Activated T-helper 2 cell treated with anti-CD3 and anti-CD28 coated beads, Interferon-gamma antibody, Interleukin-2, Interleukin-4, amounts not matched to agents 10 μg/mL and 5 μg/mL and 100 μg/mL, durations not matched to agents 14 hours and 24 hours and 36 hours (primary cell): ENCODE data around the gene OR6M1. TPM values are rescaled to one million over a fixed set of nuclear protein-coding genes. Genes with fewer than 3 reads are reported as not detected.
A peak's percentile ranks its signal among the peaks of the same experiment; 100 is the strongest.

Source experiments
- DNase-seq: peaks from one replicate; pipeline ENCODE4 v3.0.0; 2021; ENCODE audit warnings: low spot score
- H3K27ac Mint-ChIP-seq: one replicate; pipeline ENCODE4 v1.8.0; 2021; ENCODE audit warnings: mixed read lengths
- H3K27me3 Mint-ChIP-seq: one replicate; pipeline ENCODE4 v1.8.0; 2021; ENCODE audit warnings: low read depth, mixed read lengths
- H3K36me3 Mint-ChIP-seq: one replicate; pipeline ENCODE4 v1.8.0; 2021; ENCODE audit warnings: low read depth, mixed read lengths
- H3K4me1 Mint-ChIP-seq: one replicate; pipeline ENCODE4 v1.8.0; 2021; ENCODE audit warnings: low read depth, mixed read lengths
- H3K4me3 Mint-ChIP-seq: one replicate; pipeline ENCODE4 v1.8.0; 2021; ENCODE audit warnings: low read depth, mild to moderate bottlenecking, moderate library complexity, mixed read lengths
- H3K9me3 Mint-ChIP-seq: one replicate; pipeline ENCODE4 v1.8.0; 2021; ENCODE audit warnings: mixed read lengths
- intact Hi-C: fragments of 100-400 bp; cut with micrococcal nuclease; formaldehyde crosslinking; loops from one replicate; pipeline ENCODE4 v1.15.1; 2023
- total RNA-seq: library from RNA; stranded (reverse); gene quantifications from 2 replicates; pipeline ENCODE4 v1.2.3, GENCODE V29; 2022

OR6M1 gene
- not detected in 2 replicates for total RNA-seq

DNA sequence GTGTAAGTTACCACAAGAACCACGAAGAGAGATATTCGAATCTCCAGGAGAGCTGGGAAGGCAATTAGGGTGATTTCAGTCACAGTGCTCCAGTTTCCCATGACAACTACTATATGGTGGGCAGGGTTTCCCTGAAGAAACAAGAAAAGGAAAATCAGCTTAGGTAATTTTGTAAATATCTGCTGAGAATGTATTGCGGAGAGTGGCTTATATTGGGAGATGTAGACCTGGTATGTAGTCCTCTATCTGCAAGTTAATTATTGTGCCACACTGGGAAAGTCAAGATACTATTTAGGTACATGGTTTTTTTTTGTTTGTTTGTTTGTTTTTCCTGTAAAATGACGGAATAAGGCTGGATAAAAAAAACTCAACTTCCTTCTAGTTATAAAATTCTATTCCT is at the start of gene OR6M1:
Gene OR6M1, minus strand, starts transcription at position 101 of the 400 bp plus-strand sequence. Its CDS starts 0 bp downstream, at position 101.
- no peak within 1 kb of the TSS for H3K27ac Mint-ChIP-seq
- no peaks in the 10 kb centered on the region for H3K9me3 Mint-ChIP-seq
- no peak within 1 kb of the TSS for H3K4me3 Mint-ChIP-seq
- H3K36me3 Mint-ChIP-seq, result no peaks in the 10 kb centered on the region
- intact Hi-C loops, result no loop called here
- no peak for DNase-seq
- peaks cover 15% of the 10 kb centered on the region for H3K27me3 Mint-ChIP-seq
- peaks cover 5% of the 10 kb centered on the region for H3K4me1 Mint-ChIP-seq

DNA sequence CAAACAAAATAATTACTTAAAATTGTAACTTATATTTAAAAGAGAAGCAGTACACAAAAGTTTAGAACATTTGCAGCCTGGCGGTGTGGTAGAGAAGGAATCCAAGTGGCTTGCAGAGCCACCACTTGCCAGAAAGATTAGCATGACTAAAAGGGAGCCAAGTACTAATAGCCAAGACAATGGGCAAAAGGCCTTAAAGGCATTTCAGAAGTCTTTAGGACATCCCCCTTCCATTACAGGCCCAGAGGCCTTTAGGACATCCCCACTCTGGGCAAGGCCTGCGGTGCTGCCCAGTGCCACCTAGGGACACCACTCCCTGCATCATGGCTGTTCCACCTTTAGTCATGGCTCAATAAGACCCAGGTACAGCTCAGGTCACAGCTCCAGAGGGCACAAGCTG is 46.9 kb upstream of the OR6M1 start:
- no peak overlapping the region for H3K27ac Mint-ChIP-seq
- no peaks in the 10 kb centered on the region for H3K9me3 Mint-ChIP-seq
- no peak for DNase-seq
- no peaks in the 10 kb centered on the region for H3K4me1 Mint-ChIP-seq
- H3K27me3 Mint-ChIP-seq, result peaks cover 2% of the 10 kb centered on the region
- no peaks in the 10 kb centered on the region for H3K36me3 Mint-ChIP-seq
- intact Hi-C loops, result no loop called here
- H3K4me3 Mint-ChIP-seq, result no peak overlapping the region

DNA sequence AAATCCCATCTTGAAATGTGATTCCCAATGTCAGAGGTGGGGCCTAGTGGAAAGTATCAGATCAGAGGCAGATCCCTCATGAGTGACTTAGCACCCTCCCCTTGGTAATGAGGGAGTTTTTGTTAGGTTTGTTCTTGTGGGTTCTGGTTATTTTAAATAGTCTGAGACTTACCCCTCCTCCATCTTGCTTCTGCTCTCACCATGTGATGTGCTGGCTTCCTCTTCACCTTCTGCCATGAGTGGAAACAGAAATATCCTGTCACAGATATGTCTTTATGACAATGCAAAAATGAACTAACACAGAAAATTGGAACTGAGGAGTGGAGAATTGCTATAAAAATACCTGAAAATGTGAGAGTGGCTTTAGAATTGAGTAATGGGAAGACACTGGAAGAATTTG is 46.2 kb upstream of the OR6M1 start:
- intact Hi-C loops, result no loop called here
- H3K27me3 Mint-ChIP-seq, result peaks cover 2% of the 10 kb centered on the region
- no peaks in the 10 kb centered on the region for H3K4me1 Mint-ChIP-seq
- H3K9me3 Mint-ChIP-seq, result no peaks in the 10 kb centered on the region
- DNase-seq, result no peak
- no peak overlapping the region for H3K4me3 Mint-ChIP-seq
- no peaks in the 10 kb centered on the region for H3K36me3 Mint-ChIP-seq
- no peak overlapping the region for H3K27ac Mint-ChIP-seq

- Mint-ChIP-seq H3K4me3 (no peak overlapping the region), H3K27ac (no peak overlapping the region), H3K4me1 (no peaks in the 10 kb centered on the region), H3K27me3 (peaks cover 8% of the 10 kb centered on the region), H3K36me3 (no peaks in the 10 kb centered on the region), H3K9me3 (no peaks in the 10 kb centered on the region)
- no peak for DNase-seq
- intact Hi-C loops, result no loop called here
Measured at GRCh38 chr11:123851110-123851509, 45.0 kb upstream of the OR6M1 start.

DNA sequence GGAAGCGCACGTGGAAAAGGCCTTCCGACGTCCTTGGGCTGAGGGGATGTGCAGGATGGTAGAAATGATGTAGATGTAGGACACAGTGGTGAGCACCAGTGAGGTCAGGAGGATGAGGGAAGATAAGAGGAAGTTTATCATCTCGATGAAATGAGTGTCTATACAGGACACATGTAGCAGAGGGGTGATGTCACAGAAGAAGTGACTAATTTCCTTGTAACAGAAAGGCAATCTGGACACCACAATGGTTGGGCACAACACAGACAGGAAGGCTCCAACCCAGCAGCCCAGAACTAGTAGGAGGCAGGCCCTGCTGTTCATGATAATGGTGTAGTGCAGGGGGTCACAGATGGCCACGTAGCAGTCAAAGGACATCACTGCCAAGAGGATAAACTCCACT is 35.0 kb upstream of the OR6M1 start:
- intact Hi-C loops, result loop anchor here (2.0 kb wide), 1 partner anchor 86 kb away; the partner anchor contains the start of gene OR6X1
- peaks cover 7% of the 10 kb centered on the region for H3K4me1 Mint-ChIP-seq
- no peak for DNase-seq

GRCh38 chr11:123839131-123839530 is 33.0 kb upstream of the OR6M1 start:
- peaks cover 2% of the 10 kb centered on the region for H3K27me3 Mint-ChIP-seq
- no peak for DNase-seq
- no peaks in the 10 kb centered on the region for H3K36me3 Mint-ChIP-seq
- H3K27ac Mint-ChIP-seq, result no peak overlapping the region
- intact Hi-C loops, result no loop called here
- H3K9me3 Mint-ChIP-seq, result no peaks in the 10 kb centered on the region
- peaks cover 7% of the 10 kb centered on the region for H3K4me1 Mint-ChIP-seq
- H3K4me3 Mint-ChIP-seq, result no peak overlapping the region

More for the DNA sequence above, 35.0 kb upstream of the OR6M1 start:
- H3K27ac Mint-ChIP-seq, result peak overlapping the region; percentile 41
- no peaks in the 10 kb centered on the region for H3K36me3 Mint-ChIP-seq
- H3K9me3 Mint-ChIP-seq, result no peaks in the 10 kb centered on the region
- no peak overlapping the region for H3K4me3 Mint-ChIP-seq
- peaks cover 11% of the 10 kb centered on the region for H3K27me3 Mint-ChIP-seq

DNA sequence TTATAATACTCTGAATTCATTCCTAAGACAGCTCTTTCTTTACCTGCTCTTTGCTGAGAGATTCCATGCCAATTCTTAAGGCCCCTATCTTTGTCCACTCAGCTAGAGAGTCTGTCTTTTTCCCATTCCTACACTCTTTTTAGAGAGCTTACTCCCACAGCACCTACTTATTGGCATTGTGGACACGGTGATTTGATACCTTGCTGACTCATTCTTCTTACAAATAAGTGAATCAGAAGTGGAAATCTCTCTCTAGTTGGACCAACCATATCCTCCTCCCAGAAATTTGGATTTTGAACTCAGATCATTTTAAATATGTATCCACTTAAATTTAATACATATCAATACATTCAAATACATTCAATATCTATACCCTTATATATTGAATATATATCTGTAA is 32.5 kb upstream of the OR6M1 start:
- Mint-ChIP-seq H3K27ac (no peak overlapping the region), H3K4me1 (peaks cover 7% of the 10 kb centered on the region), H3K36me3 (no peaks in the 10 kb centered on the region), H3K9me3 (no peaks in the 10 kb centered on the region), H3K4me3 (no peak overlapping the region), H3K27me3 (no peaks in the 10 kb centered on the region)
- no peak for DNase-seq
- intact Hi-C loops, result no loop called here

- no peak for DNase-seq
- no peaks in the 10 kb centered on the region for H3K27me3 Mint-ChIP-seq
- intact Hi-C loops, result no loop called here
- no peaks in the 10 kb centered on the region for H3K9me3 Mint-ChIP-seq
- H3K36me3 Mint-ChIP-seq, result no peaks in the 10 kb centered on the region
- H3K4me3 Mint-ChIP-seq, result no peak overlapping the region
- H3K4me1 Mint-ChIP-seq, result peaks cover 7% of the 10 kb centered on the region
- no peak overlapping the region for H3K27ac Mint-ChIP-seq
Measured at GRCh38 chr11:123838199-123838598, 32.0 kb upstream of the OR6M1 start.

DNA sequence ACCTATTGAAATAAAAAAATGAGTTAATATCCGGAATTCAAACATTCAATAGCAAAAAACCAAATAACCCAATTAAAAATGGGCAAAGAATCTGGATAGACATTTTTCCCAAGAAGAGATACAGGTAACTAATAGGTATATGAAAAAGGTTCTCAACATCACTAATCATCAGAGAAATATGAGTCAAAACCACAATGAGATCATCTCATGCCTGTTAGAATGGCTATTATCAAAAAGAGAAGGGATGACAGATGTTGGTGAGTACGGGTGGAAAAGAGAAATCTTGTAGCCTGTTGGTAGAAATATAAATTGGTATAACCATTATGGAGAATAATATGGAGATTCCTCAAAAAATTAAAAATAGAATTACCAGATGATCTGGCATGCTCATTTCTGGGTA is 26.9 kb upstream of the OR6M1 start:
- Mint-ChIP-seq H3K9me3 (no peaks in the 10 kb centered on the region), H3K4me3 (no peak overlapping the region), H3K36me3 (no peaks in the 10 kb centered on the region), H3K27ac (no peak overlapping the region), H3K4me1 (no peaks in the 10 kb centered on the region), H3K27me3 (peaks cover 2% of the 10 kb centered on the region)
- DNase-seq, result no peak
- intact Hi-C loops, result no loop called here

GRCh38 chr11:123829745-123830144 is 23.6 kb upstream of the OR6M1 start:
- H3K4me1 Mint-ChIP-seq, result no peaks in the 10 kb centered on the region
- H3K27me3 Mint-ChIP-seq, result peaks cover 2% of the 10 kb centered on the region
- H3K4me3 Mint-ChIP-seq, result no peak overlapping the region
- no peak for DNase-seq
- intact Hi-C loops, result no loop called here
- H3K9me3 Mint-ChIP-seq, result no peaks in the 10 kb centered on the region
- no peaks in the 10 kb centered on the region for H3K36me3 Mint-ChIP-seq
- H3K27ac Mint-ChIP-seq, result no peak overlapping the region

GRCh38 chr11:123822599-123822998 is 16.4 kb upstream of the OR6M1 start:
- intact Hi-C loops, result no loop called here
- H3K9me3 Mint-ChIP-seq, result no peaks in the 10 kb centered on the region
- H3K27ac Mint-ChIP-seq, result no peak overlapping the region
- no peak overlapping the region for H3K4me3 Mint-ChIP-seq
- H3K4me1 Mint-ChIP-seq, result peaks cover 2% of the 10 kb centered on the region
- DNase-seq, result no peak
- peaks cover 3% of the 10 kb centered on the region for H3K27me3 Mint-ChIP-seq
- no peaks in the 10 kb centered on the region for H3K36me3 Mint-ChIP-seq

DNA sequence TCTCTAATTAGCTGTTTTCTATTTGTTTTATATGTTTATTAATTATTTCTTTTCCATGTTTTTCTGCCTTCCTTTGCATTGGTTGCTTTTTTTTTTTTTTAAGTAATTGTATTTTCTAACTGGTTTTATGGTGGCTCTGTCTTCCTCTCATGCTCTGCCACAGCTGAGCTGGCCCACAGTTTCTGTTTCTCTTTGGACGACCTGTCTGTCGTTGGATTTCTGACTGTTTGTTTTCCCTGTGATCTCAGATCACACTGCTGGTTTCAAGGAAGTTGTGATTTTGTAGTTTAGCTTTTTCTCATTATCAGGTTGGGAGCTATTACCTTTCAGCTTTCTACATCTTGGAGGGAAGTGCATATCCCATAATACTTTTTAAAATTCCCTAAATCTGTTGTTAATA is 15.9 kb upstream of the OR6M1 start:
- Mint-ChIP-seq H3K27ac (no peak overlapping the region), H3K4me3 (no peak overlapping the region), H3K27me3 (peaks cover 3% of the 10 kb centered on the region), H3K36me3 (no peaks in the 10 kb centered on the region), H3K4me1 (peaks cover 2% of the 10 kb centered on the region), H3K9me3 (no peaks in the 10 kb centered on the region)
- intact Hi-C loops, result no loop called here
- no peak for DNase-seq

DNA sequence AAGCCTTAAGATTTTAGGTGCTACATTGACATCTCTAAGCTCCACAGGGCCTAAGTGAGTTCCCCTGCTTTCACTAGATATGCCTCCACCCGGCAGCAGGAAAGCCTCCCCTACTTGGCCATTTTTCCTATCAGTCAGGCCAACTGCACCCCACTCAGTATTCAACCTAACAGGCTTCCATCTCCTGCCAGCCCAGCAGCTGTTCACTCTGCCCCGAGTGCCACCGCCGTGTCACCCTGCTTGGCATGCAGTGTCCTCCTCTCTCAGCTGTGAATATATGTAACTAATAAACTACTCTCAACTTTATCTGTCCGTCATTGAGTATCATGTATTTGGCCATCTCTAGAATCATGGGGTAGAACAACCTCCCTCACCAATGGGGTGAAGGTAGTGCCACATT is 9.0 kb upstream of the OR6M1 start:
- Mint-ChIP-seq H3K4me1 (no peaks in the 10 kb centered on the region), H3K9me3 (no peaks in the 10 kb centered on the region), H3K27ac (no peak overlapping the region), H3K27me3 (peaks cover 8% of the 10 kb centered on the region), H3K36me3 (no peaks in the 10 kb centered on the region), H3K4me3 (no peak overlapping the region)
- intact Hi-C loops, result no loop called here
- DNase-seq, result no peak

DNA sequence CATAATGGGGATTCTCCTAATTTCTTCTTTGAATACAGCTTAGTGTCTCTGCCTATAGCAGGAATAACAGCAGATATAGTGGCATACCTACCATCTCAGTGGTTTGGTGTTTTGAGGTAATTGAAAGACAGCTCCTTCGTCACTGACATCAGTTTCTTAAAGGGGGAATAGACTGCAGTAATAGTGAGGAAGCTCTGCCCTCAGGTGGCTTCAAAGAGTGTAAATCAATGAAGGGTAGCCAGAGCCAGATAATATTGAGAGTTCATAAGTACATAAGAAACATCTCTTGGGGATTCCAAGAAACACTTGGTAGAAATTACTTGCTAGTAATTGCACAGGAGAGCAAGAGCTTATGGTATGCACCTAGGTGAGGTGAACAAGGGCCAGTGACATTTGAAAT is 4.4 kb downstream of the OR6M1 start:
- DNase-seq, result no peak
- Mint-ChIP-seq H3K9me3 (no peaks in the 10 kb centered on the region), H3K27me3 (peaks cover 4% of the 10 kb centered on the region), H3K4me3 (no peak overlapping the region), H3K36me3 (no peaks in the 10 kb centered on the region), H3K4me1 (peaks cover 5% of the 10 kb centered on the region), H3K27ac (no peak overlapping the region)
- intact Hi-C loops, result loop anchor here (5.0 kb wide), 1 partner anchor 59 kb away; the partner anchor contains the start of gene ZNF202
